H9 (cell line): Measurements from ENCODE around the gene CDS2. TPM values are rescaled to one million over a fixed set of nuclear protein-coding genes. Genes with fewer than 3 reads are reported as not detected.

Source experiments
- DNase-seq: peaks from one replicate; pipeline ENCODE4 v3.0.0-alpha.2; 2017
- H2AFZ ChIP-seq: one replicate; pipeline ENCODE4 v1.6.1; 2013; ENCODE audit warnings: mild to moderate bottlenecking, low read length, control low read depth, moderate library complexity
- H2AK5ac ChIP-seq: 2 replicates; pipeline ENCODE4 v1.6.1; 2013; ENCODE audit warnings: low read length, control low read depth, mixed read lengths; ENCODE audit not compliant: insufficient read length
- H2BK120ac ChIP-seq: one replicate; pipeline ENCODE4 v1.6.1; 2013; ENCODE audit warnings: low read depth, mild to moderate bottlenecking, low read length, control low read depth, inconsistent platforms; ENCODE audit not compliant: poor library complexity, severe bottlenecking
- H2BK12ac ChIP-seq: 2 replicates; pipeline ENCODE4 v1.6.1; 2013; ENCODE audit warnings: low read length, control low read depth, mixed read lengths, low read depth; ENCODE audit not compliant: insufficient read length
- H2BK15ac ChIP-seq: 2 replicates; pipeline ENCODE4 v1.6.1; 2013; ENCODE audit warnings: low read depth, low read length, control low read depth
- H2BK20ac ChIP-seq: one replicate; pipeline ENCODE4 v1.6.1; 2013; ENCODE audit warnings: low read depth, mild to moderate bottlenecking, low read length, control low read depth, inconsistent platforms; ENCODE audit not compliant: poor library complexity, severe bottlenecking
- H2BK5ac ChIP-seq: 2 replicates; pipeline ENCODE4 v1.6.1; 2013; ENCODE audit warnings: low read length, control low read depth, mixed read lengths; ENCODE audit not compliant: insufficient read length
- H3K14ac ChIP-seq: 2 replicates; pipeline ENCODE4 v1.6.1; 2013; ENCODE audit warnings: low read length, control low read depth; ENCODE audit not compliant: insufficient read depth
- H3K18ac ChIP-seq: 2 replicates; pipeline ENCODE4 v1.6.1; 2013; ENCODE audit warnings: low read depth, mild to moderate bottlenecking, mixed read lengths, low read length, control low read depth; ENCODE audit not compliant: insufficient read length
- H3K23ac ChIP-seq: 2 replicates; pipeline ENCODE4 v1.6.1; 2013; ENCODE audit warnings: low read length, control low read depth, mixed read lengths, low read depth; ENCODE audit not compliant: insufficient read length
- H3K23me2 ChIP-seq: 2 replicates; pipeline ENCODE4 v1.6.1; 2013; ENCODE audit warnings: low read depth, mild to moderate bottlenecking, mixed read lengths, low read length, control low read depth; ENCODE audit not compliant: insufficient read length, poor library complexity, severe bottlenecking
- H3K27ac ChIP-seq: 2 replicates; pipeline ENCODE4 v1.5.1; 2013; ENCODE audit warnings: low read length, control low read depth, mixed read lengths, low read depth; ENCODE audit not compliant: insufficient read length
- H3K27me3 ChIP-seq: 2 replicates; pipeline ENCODE4 v1.6.1; 2013; ENCODE audit warnings: low read length, control low read depth, inconsistent platforms; ENCODE audit not compliant: insufficient read depth
- H3K4ac ChIP-seq: 2 replicates; pipeline ENCODE4 v1.6.1; 2013; ENCODE audit warnings: low read depth, mild to moderate bottlenecking, control low read depth, inconsistent platforms, low read length, moderate library complexity
- H3K4me1 ChIP-seq: 2 replicates; pipeline ENCODE4 v1.6.1; 2013; ENCODE audit warnings: low read length, control low read depth, inconsistent platforms; ENCODE audit not compliant: insufficient read depth
- H3K4me2 ChIP-seq: 2 replicates; pipeline ENCODE4 v1.6.1; 2013; ENCODE audit warnings: low read length, control low read depth, mixed read lengths; ENCODE audit not compliant: insufficient read length, insufficient read depth
- H3K56ac ChIP-seq: 2 replicates; pipeline ENCODE4 v1.6.1; 2013; ENCODE audit warnings: low read depth, mild to moderate bottlenecking, mixed read lengths, low read length, control low read depth; ENCODE audit not compliant: insufficient read length
- H3K79me1 ChIP-seq: 2 replicates; pipeline ENCODE4 v1.6.1; 2013; ENCODE audit warnings: low read depth, mild to moderate bottlenecking, moderate library complexity, low read length, control low read depth, inconsistent platforms; ENCODE audit not compliant: insufficient read depth, poor library complexity, severe bottlenecking
- H3K79me2 ChIP-seq: 2 replicates; pipeline ENCODE4 v1.6.1; 2013; ENCODE audit warnings: low read length, control low read depth, inconsistent platforms; ENCODE audit not compliant: insufficient read depth
- H3K9ac ChIP-seq: 2 replicates; pipeline ENCODE4 v1.6.1; 2013; ENCODE audit warnings: low read length, control low read depth, mixed read lengths; ENCODE audit not compliant: insufficient read length; ENCODE audit errors: extremely low read depth
- H3K9me3 ChIP-seq: one replicate; pipeline ENCODE4 v1.6.1; 2013; ENCODE audit warnings: low read depth, low read length, inconsistent platforms; ENCODE audit not compliant: control insufficient read depth
- H3T11ph ChIP-seq: one replicate; pipeline ENCODE4 v1.6.1; 2013; ENCODE audit warnings: mild to moderate bottlenecking, low read length, control low read depth, inconsistent platforms
- H4K20me1 ChIP-seq: one replicate; pipeline ENCODE4 v1.6.1; 2013; ENCODE audit not compliant: control insufficient read depth, insufficient read length, insufficient read depth
- H4K5ac ChIP-seq: 2 replicates; pipeline ENCODE4 v1.6.1; 2013; ENCODE audit warnings: low read depth, mild to moderate bottlenecking, mixed read lengths, low read length, control low read depth; ENCODE audit not compliant: insufficient read length
- H4K8ac ChIP-seq: replicated peaks from 2 replicates; pipeline ENCODE4 v1.6.1; 2013; ENCODE audit warnings: low read length, control low read depth, mixed read lengths, low read depth; ENCODE audit not compliant: insufficient read length
- H4K91ac ChIP-seq: 2 replicates; pipeline ENCODE4 v1.6.1; 2013; ENCODE audit warnings: low read depth, mild to moderate bottlenecking, moderate library complexity, mixed read lengths, low read length, control low read depth; ENCODE audit not compliant: insufficient read length
- H3K27ac Mint-ChIP-seq, 3 experiments: 2 replicates in 2 of 3; 3 replicates in 1 of 3; pipeline ENCODE4 v1.8.0; 2020 to 2021; ENCODE audit warnings: mixed read lengths in 3 of 3, mild to moderate bottlenecking in 1 of 3, moderate library complexity in 1 of 3
- H3K27me3 Mint-ChIP-seq: 2 replicates; pipeline ENCODE4 v1.8.0; 2021; ENCODE audit warnings: low read depth, mild to moderate bottlenecking, moderate library complexity, mixed read lengths
- H3K36me3 Mint-ChIP-seq, 3 experiments: 2 replicates in 2 of 3; 3 replicates in 1 of 3; pipeline ENCODE4 v1.8.0; 2020 to 2021; ENCODE audit warnings: low read depth in 3 of 3, mixed read lengths in 3 of 3; ENCODE audit not compliant: insufficient read depth in 1 of 3
- H3K4me1 Mint-ChIP-seq, 2 experiments: 2 replicates each; pipeline ENCODE4 v1.8.0; 2020; ENCODE audit warnings: mixed read lengths in 2 of 2
- H3K4me3 Mint-ChIP-seq, 2 experiments: 2 replicates in 1 of 2; 3 replicates in 1 of 2; pipeline ENCODE4 v1.8.0; 2020 to 2021; ENCODE audit warnings: mild to moderate bottlenecking in 2 of 2, mixed read lengths in 2 of 2, moderate library complexity in 1 of 2
- H3K9me3 Mint-ChIP-seq, 2 experiments: 2 replicates in 1 of 2; 3 replicates in 1 of 2; pipeline ENCODE4 v1.8.0; 2020; ENCODE audit warnings: mild to moderate bottlenecking in 2 of 2, mixed read lengths in 2 of 2, moderate library complexity in 1 of 2
- CTCF ChIP-seq: fragments of 200-600 bp; sonication (generic); conservative IDR thresholded peaks from 3 replicates; pipeline ENCODE4 v1.8.0; 2021; ENCODE audit warnings: antibody characterized with exemption, mild to moderate bottlenecking
- WGBS: extraction: QIAGEN DNeasy Blood & Tissue Kit; methylation state at CpG from one replicate; pipeline ENCODE4 v1.1.7; 2013; ENCODE audit warnings: missing lambda C conversion rate, low lambda C conversion rate, mixed read lengths; ENCODE audit not compliant: insufficient read length; ENCODE audit errors: extremely low coverage; 5-methylcytosine and 5-hydroxymethylcytosine counted together
- total RNA-seq: library from RNA; stranded (reverse); gene quantifications from 2 replicates; pipeline ENCODE4 v1.2.1, GENCODE V29; 2021

CDS2 gene
- total RNA-seq, 1 experiment from 2014 or later: 63.2 TPM

- peaks cover 4 to 5% (median 5%) of the 10 kb centered on the region in 3 experiments; a peak in 5 of 7 replicates for H3K36me3 Mint-ChIP-seq
- no peaks in the 10 kb centered on the region for H3K4me1 ChIP-seq
- no peak overlapping the region for H3K9ac ChIP-seq
- peaks cover 0 to 3% of the 10 kb centered on the region in 2 experiments; a peak in 1 of 4 replicates for H3K4me1 Mint-ChIP-seq
- H2BK120ac ChIP-seq: no peak overlapping the region
- H3K4me2 ChIP-seq: no peak overlapping the region
- no peak overlapping the region for H3K4ac ChIP-seq
- H3K27ac ChIP-seq: no peak overlapping the region
- TF ChIP-seq CTCF: no peak
- no peak overlapping the region for H2AK5ac ChIP-seq
- H3K23ac ChIP-seq: no peak overlapping the region
- WGBS: no CpG with 5 or more reads among the region's 4 CpGs
- no peaks in the 10 kb centered on the region for H3K23me2 ChIP-seq
- no peaks in the 10 kb centered on the region for H3K9me3 Mint-ChIP-seq
- H2BK20ac ChIP-seq: no peak overlapping the region
- H3K56ac ChIP-seq: no peak overlapping the region
- H4K20me1 ChIP-seq: no peaks in the 10 kb centered on the region
- no peak for DNase-seq
- H3K27ac Mint-ChIP-seq: peak overlapping the region in 1 of 3 experiments; percentile 12; a peak in 1 of 7 replicates
- H2BK5ac ChIP-seq: no peak overlapping the region
- H2AFZ ChIP-seq: no peak overlapping the region
- no peaks in the 10 kb centered on the region for H3K27me3 Mint-ChIP-seq
- no peaks in the 10 kb centered on the region for H3K27me3 ChIP-seq
- no peak overlapping the region for H4K5ac ChIP-seq
- H4K8ac ChIP-seq: no peak overlapping the region
- H3K79me2 ChIP-seq: no peaks in the 10 kb centered on the region
- no peak overlapping the region for H3K4me3 Mint-ChIP-seq
- no peaks in the 10 kb centered on the region for H3K9me3 ChIP-seq
- no peak overlapping the region for H3K14ac ChIP-seq
- H3K79me1 ChIP-seq: no peaks in the 10 kb centered on the region
- no peak overlapping the region for H2BK12ac ChIP-seq
- H4K91ac ChIP-seq: no peak overlapping the region
- no peak overlapping the region for H2BK15ac ChIP-seq
- H3T11ph ChIP-seq: no peak overlapping the region
- no peak overlapping the region for H3K18ac ChIP-seq
Observed at GRCh38 chr20:5090191-5090590, 36.6 kb upstream of the CDS2 start.
